Progenitor cell of endocrine pancreas (in vitro differentiated cells): ENCODE measurements around the gene MTR. TPM values are rescaled to one million over a fixed set of nuclear protein-coding genes. Genes with fewer than 3 reads are reported as not detected.

Experiments used
- DNase-seq: peaks from one replicate; pipeline ENCODE4 v3.0.0; 2021; ENCODE audit warnings: low spot score; ENCODE audit not compliant: unreplicated experiment
- H3K27ac Mint-ChIP-seq: 2 replicates; pipeline ENCODE4 v1.8.0; 2021; ENCODE audit warnings: mild to moderate bottlenecking, moderate library complexity, mixed read lengths
- H3K27me3 Mint-ChIP-seq: 2 replicates; pipeline ENCODE4 v1.8.0; 2021; ENCODE audit warnings: mixed read lengths
- H3K36me3 Mint-ChIP-seq: 2 replicates; pipeline ENCODE4 v1.8.0; 2022; ENCODE audit warnings: mixed read lengths; ENCODE audit not compliant: insufficient read depth
- H3K4me1 Mint-ChIP-seq: 2 replicates; pipeline ENCODE4 v1.8.0; 2021; ENCODE audit warnings: low read depth, mixed read lengths
- H3K4me3 Mint-ChIP-seq: 2 replicates; pipeline ENCODE4 v1.8.0; 2021; ENCODE audit warnings: low read depth, mild to moderate bottlenecking, moderate library complexity, mixed read lengths
- H3K9me3 Mint-ChIP-seq: 2 replicates; pipeline ENCODE4 v1.8.0; 2021; ENCODE audit warnings: low read depth, mixed read lengths
- CTCF ChIP-seq: fragments of 200-600 bp; sonication (generic); IDR thresholded peaks from one replicate; pipeline ENCODE4 v1.5.0; 2021; ENCODE audit warnings: antibody characterized with exemption, mild to moderate bottlenecking; ENCODE audit not compliant: unreplicated experiment
- total RNA-seq: library from RNA; stranded (reverse); gene quantifications from 2 replicates; pipeline ENCODE4 v1.2.1, GENCODE V29; 2021

The MTR gene
- total RNA-seq, 1 donor from 2014 or later, result 29.7 TPM

GRCh38 chr1:236751385-236751784 lies 43.7 kb upstream of the MTR start:
- Mint-ChIP-seq H3K36me3 (no peaks in the 10 kb centered on the region), H3K27ac (no peak overlapping the region), H3K4me1 (peaks cover 1% of the 10 kb centered on the region), H3K9me3 (no peaks in the 10 kb centered on the region), H3K27me3 (peaks cover 52% of the 10 kb centered on the region), H3K4me3 (no peak overlapping the region)
- no peak for TF ChIP-seq CTCF
- no peak for DNase-seq

- Mint-ChIP-seq H3K36me3 (no peaks in the 10 kb centered on the region), H3K4me1 (peaks cover 1% of the 10 kb centered on the region), H3K4me3 (no peak overlapping the region), H3K27me3 (peaks cover 47% of the 10 kb centered on the region), H3K27ac (no peak overlapping the region), H3K9me3 (no peaks in the 10 kb centered on the region)
- no peak for DNase-seq
- no peak for TF ChIP-seq CTCF
Measured at GRCh38 chr1:236751935-236752334, 43.2 kb upstream of the MTR start.

GRCh38 chr1:236753516-236753915 lies 41.6 kb upstream of the MTR start:
- H3K27ac Mint-ChIP-seq, result no peak overlapping the region
- no peaks in the 10 kb centered on the region for H3K36me3 Mint-ChIP-seq
- DNase-seq, result no peak
- no peak overlapping the region for H3K4me3 Mint-ChIP-seq
- H3K27me3 Mint-ChIP-seq, result peaks cover 37% of the 10 kb centered on the region
- TF ChIP-seq CTCF, result peak; percentile 26
- H3K9me3 Mint-ChIP-seq, result no peaks in the 10 kb centered on the region
- peaks cover 1% of the 10 kb centered on the region for H3K4me1 Mint-ChIP-seq

GRCh38 chr1:236753964-236754363 lies 41.1 kb upstream of the MTR start:
- H3K4me1 Mint-ChIP-seq, result peaks cover 1% of the 10 kb centered on the region
- no peaks in the 10 kb centered on the region for H3K9me3 Mint-ChIP-seq
- TF ChIP-seq CTCF, result no peak
- H3K4me3 Mint-ChIP-seq, result no peak overlapping the region
- no peak for DNase-seq
- no peak overlapping the region for H3K27ac Mint-ChIP-seq
- no peaks in the 10 kb centered on the region for H3K36me3 Mint-ChIP-seq
- H3K27me3 Mint-ChIP-seq, result peaks cover 32% of the 10 kb centered on the region

GRCh38 chr1:236754525-236755210 lies 40.4 kb upstream of the MTR start:
- no peaks in the 10 kb centered on the region for H3K9me3 Mint-ChIP-seq
- peaks cover 1% of the 10 kb centered on the region for H3K4me1 Mint-ChIP-seq
- DNase-seq, result no peak
- TF ChIP-seq CTCF, result no peak
- H3K36me3 Mint-ChIP-seq, result no peaks in the 10 kb centered on the region
- no peak overlapping the region for H3K4me3 Mint-ChIP-seq
- H3K27ac Mint-ChIP-seq, result no peak overlapping the region
- peaks cover 36% of the 10 kb centered on the region for H3K27me3 Mint-ChIP-seq
